Thyroid gland (tissue), 4 donors: ENCODE data around the gene PROM1. TPM values are rescaled to one million over a fixed set of nuclear protein-coding genes. Genes with fewer than 3 reads are reported as not detected.

Experiments used
- DNase-seq, 2 donors: peaks; one replicate each; pipeline ENCODE4 v3.0.0-alpha.2; 2019
- H3K27ac ChIP-seq, 3 donors: fragments of 200-600 bp; sonication (generic); 1 replicate in 2 of 3; 2 replicates in 1 of 3; pipeline ENCODE4 v1.5.1; 2016 to 2019; ENCODE audit warnings: mild to moderate bottlenecking in 1 of 3, moderate library complexity in 1 of 3
- H3K27me3 ChIP-seq: fragments of 200-600 bp; sonication (generic); one replicate; pipeline ENCODE4 v1.5.1; 2019
- H3K36me3 ChIP-seq, 2 donors: fragments of 200-600 bp; sonication (generic); one replicate each; pipeline ENCODE4 v1.5.1; 2016 to 2019
- H3K4me1 ChIP-seq, 2 donors: fragments of 200-600 bp; sonication (generic); one replicate each; pipeline ENCODE4 v1.5.1; 2017 to 2019
- H3K4me3 ChIP-seq, 3 donors: fragments of 200-600 bp; sonication (generic); replicated peaks in 1 of 3; 1 replicate in 2 of 3; 2 replicates in 1 of 3; pipeline ENCODE4 v1.5.1; 2016; ENCODE audit warnings: mild to moderate bottlenecking in 1 of 3
- H3K9me3 ChIP-seq: fragments of 200-600 bp; sonication (generic); one replicate; pipeline ENCODE4 v1.5.1; 2017
- CTCF ChIP-seq, 6 experiments: fragments of 200-600 bp in 3 of 6; fragments of 450-650 bp in 3 of 6; sonication (generic) in 3 of 6; IDR thresholded peaks; one replicate each; pipeline ENCODE4 v1.5.1; 2016 to 2019; ENCODE audit warnings: antibody characterized with exemption in 6 of 6, mild to moderate bottlenecking in 2 of 6, inconsistent platforms in 1 of 6, moderate library complexity in 1 of 6
- POLR2A ChIP-seq, 2 donors: fragments of 450-650 bp; IDR thresholded peaks; one replicate each; pipeline ENCODE4 v1.6.1; 2017; ENCODE audit warnings: antibody characterized with exemption in 2 of 2, mild to moderate bottlenecking in 2 of 2, moderate library complexity in 1 of 2
- WGBS, 2 donors: methylation state at CpG; one replicate each; pipeline ENCODE4 v1.1.5; 2017; 5-methylcytosine and 5-hydroxymethylcytosine counted together
- intact Hi-C: fragments of 100-400 bp; cut with DNase I; formaldehyde crosslinking; loops from one replicate; pipeline ENCODE4 v1.15.1; 2023
- total RNA-seq, 4 donors: library from RNA; depleted of rRNA; stranded (reverse); fragments of >200 nt; gene quantifications; one replicate each; pipeline ENCODE4 v1.2.3, GENCODE V29; 2016

The PROM1 gene
- total RNA-seq, 4 donors from 2014 or later, result 0.67 to 9.9 (median 2.3) TPM

- Histone ChIP-seq H3K9me3 (no peaks in the 10 kb centered on the region), H3K4me1 (peaks cover 17 to 26% of the 10 kb centered on the region in 2 donors), H3K4me3 (no peak overlapping the region), H3K36me3 (no peaks in the 10 kb centered on the region), H3K27ac (peak overlapping the region in 2 of 3 donors; percentile 43 to 49), H3K27me3 (no peaks in the 10 kb centered on the region)
- intact Hi-C loops, result no loop called here
- peak; percentile 91 for DNase-seq
- peak in 1 of 2 donors; percentile 66 for TF ChIP-seq POLR2A (IDR thresholded peaks at IDR 0.05)
- no peak for TF ChIP-seq CTCF (IDR thresholded peaks at IDR 0.05)
- WGBS, 2 donors, result 13 to 20% methylated on average over 7 to 8 of the region's 8 CpGs
Measured at GRCh38 chr4:15938182-15938581, 145.6 kb downstream of the PROM1 start.

GRCh38 chr4:15936495-15936894, 147.3 kb downstream of the PROM1 start:
- peak; percentile 59 for DNase-seq
- H3K4me1 ChIP-seq, result peaks cover 17 to 26% of the 10 kb centered on the region in 2 donors
- intact Hi-C loops, result no loop called here
- no peak overlapping the region for H3K4me3 ChIP-seq
- TF ChIP-seq CTCF (IDR thresholded peaks at IDR 0.05) (no peak), POLR2A (IDR thresholded peaks at IDR 0.05) (no peak)
- no peak overlapping the region for H3K27ac ChIP-seq
- H3K36me3 ChIP-seq, result no peaks in the 10 kb centered on the region
- H3K9me3 ChIP-seq, result no peaks in the 10 kb centered on the region
- no peaks in the 10 kb centered on the region for H3K27me3 ChIP-seq
- 23 to 30% methylated on average over 4 of the region's 4 CpGs for WGBS, 2 donors

GRCh38 chr4:15935504-15936402, 148.1 kb downstream of the PROM1 start:
- Histone ChIP-seq H3K27ac (no peak overlapping the region), H3K36me3 (no peaks in the 10 kb centered on the region), H3K27me3 (no peaks in the 10 kb centered on the region), H3K9me3 (no peaks in the 10 kb centered on the region), H3K4me3 (no peak overlapping the region), H3K4me1 (peaks cover 17 to 26% of the 10 kb centered on the region in 2 donors)
- DNase-seq, result no peak
- intact Hi-C loops, result no loop called here
- WGBS, 2 donors, result 62 to 64% methylated on average over 9 to 10 of the region's 10 CpGs
- no peak for TF ChIP-seq POLR2A (IDR thresholded peaks at IDR 0.05)

GRCh38 chr4:15934259-15934658, 149.6 kb downstream of the PROM1 start:
- no peak overlapping the region for H3K4me3 ChIP-seq

More at GRCh38 chr4:15934259-15934658, 149.6 kb downstream of the PROM1 start:
- H3K9me3 ChIP-seq, result no peaks in the 10 kb centered on the region
- TF ChIP-seq POLR2A (IDR thresholded peaks at IDR 0.05), result no peak
- TF ChIP-seq CTCF (IDR thresholded peaks at IDR 0.05), result no peak
- intact Hi-C loops, result no loop called here
- no peak overlapping the region for H3K27ac ChIP-seq
- DNase-seq, result no peak
- no peaks in the 10 kb centered on the region for H3K36me3 ChIP-seq
- 91% methylated on average over 3 of the region's 3 CpGs for WGBS, 2 donors
- H3K4me1 ChIP-seq, result peaks cover 17 to 26% of the 10 kb centered on the region in 2 donors
- no peaks in the 10 kb centered on the region for H3K27me3 ChIP-seq
